Measurements from ENCODE around the gene CARF.
A peak's percentile ranks its signal among the peaks of the same experiment; 100 is the strongest.
"Not testable (repeated sequence)": the region's sequence is repeated elsewhere in the genome, so short reads cannot be mapped to it uniquely, and the experiment has no call there.

The CARF gene

GRCh38 chr2:202941771-202942170 is 29.7 kb downstream of the CARF start:
- DNase-seq: no peak

GRCh38 chr2:202944408-202944807 is 32.3 kb downstream of the CARF start:
- no peak for DNase-seq

GRCh38 chr2:202944816-202945215 is 32.7 kb downstream of the CARF start:
- no peak for DNase-seq

- no peak for DNase-seq
Observed at GRCh38 chr2:202945497-202945896, 33.4 kb downstream of the CARF start.

- not testable (repeated sequence) for DNase-seq
Observed at GRCh38 chr2:202949333-202949732, 37.3 kb downstream of the CARF start.

GRCh38 chr2:202950592-202950991 is 38.5 kb downstream of the CARF start:
- DNase-seq: no peak

- DNase-seq: no peak
Observed at GRCh38 chr2:202960524-202960923, 48.4 kb downstream of the CARF start.

GRCh38 chr2:202963712-202964111 is 51.6 kb downstream of the CARF start:
- no peak for DNase-seq

- DNase-seq: no peak
Observed at GRCh38 chr2:202965810-202966460, 53.9 kb downstream of the CARF start.

- DNase-seq: not testable (repeated sequence)
Observed at GRCh38 chr2:202969404-202969803, 57.3 kb downstream of the CARF start.

- no peak for DNase-seq
Observed at GRCh38 chr2:202976809-202977208, 64.7 kb downstream of the CARF start.

- DNase-seq: no peak
Observed at GRCh38 chr2:202982779-202983491, 70.9 kb downstream of the CARF start.

GRCh38 chr2:202989749-202990148 is 77.7 kb downstream of the CARF start:
- no peak for DNase-seq

GRCh38 chr2:202990501-202990900 is 78.4 kb downstream of the CARF start:
- DNase-seq: no peak

- not testable (repeated sequence) for DNase-seq
Observed at GRCh38 chr2:202997113-202997512, 85.0 kb downstream of the CARF start.

- DNase-seq: no peak
Observed at GRCh38 chr2:203002054-203002821, 90.2 kb downstream of the CARF start.

GRCh38 chr2:203003716-203004115 is 91.6 kb downstream of the CARF start:
- no peak for DNase-seq

- peak; percentile 95 for DNase-seq
Observed at GRCh38 chr2:203014456-203015199, 102.6 kb downstream of the CARF start, which contains the start of gene NBEAL1. Gene NBEAL1 (plus strand): TSS chr2:203014875. CDS start chr2:203016385, 1,510 bp downstream.

GRCh38 chr2:203016716-203017115 is 104.6 kb downstream of the CARF start:
- no peak for DNase-seq

GRCh38 chr2:203018181-203018580 is 106.1 kb downstream of the CARF start:
- no peak for DNase-seq

- no peak for DNase-seq
Observed at GRCh38 chr2:203019142-203019541, 107.1 kb downstream of the CARF start.

- DNase-seq: no peak
Observed at GRCh38 chr2:203021991-203022390, 109.9 kb downstream of the CARF start.

GRCh38 chr2:203022751-203023150 is 110.7 kb downstream of the CARF start:
- no peak for DNase-seq

All from activated CD4-positive, alpha-beta T cell treated with anti-CD3 and anti-CD28 coated beads for 4 hours (primary cell).